22Rv1 (cell line): ENCODE measurements around the gene CLSTN1.

Experiments
- CTCF ChIP-seq: fragments of 450-650 bp; IDR thresholded peaks from 2 replicates; pipeline ENCODE4 v1.5.1; 2017; ENCODE audit warnings: mild to moderate bottlenecking
- ZFX ChIP-seq: fragments of 450-650 bp; IDR thresholded peaks from 2 replicates; pipeline ENCODE4 v1.6.1; 2017; ENCODE audit warnings: antibody characterized with exemption, borderline replicate concordance

GRCh38 chr1:9861360-9861759 is 37.6 kb upstream of the CLSTN1 start:
- TF ChIP-seq CTCF (no peak), ZFX (no peak)
